HepG2 (cell line): ENCODE measurements around the gene SLIT1. TPM values are rescaled to one million over a fixed set of nuclear protein-coding genes. Genes with fewer than 3 reads are reported as not detected.

Experiments used
- CEBPB ChIP-seq: IDR thresholded peaks from 2 replicates; pipeline ENCODE4 v1.6.1; 2011; ENCODE audit warnings: low read depth, low read length, improper control_type of control experiment, borderline replicate concordance
- ETV6 ChIP-seq: sonication (generic); formaldehyde crosslinking; conservative IDR thresholded peaks from 2 replicates; pipeline ENCODE4 v1.4.0; 2020; ENCODE audit warnings: missing genetic modification reagents
- EZH2 ChIP-seq: conservative IDR thresholded peaks from 2 replicates; pipeline ENCODE4 v1.6.1; 2012; ENCODE audit warnings: mild to moderate bottlenecking, low read depth, low read length, moderate library complexity
- HDAC2 ChIP-seq: sonication (generic); formaldehyde crosslinking; IDR thresholded peaks from 2 replicates; pipeline ENCODE4 v1.4.0; 2020; ENCODE audit warnings: missing genetic modification reagents
- HNF4A ChIP-seq: sonication (generic); formaldehyde crosslinking; IDR thresholded peaks from 2 replicates; pipeline ENCODE4 v1.4.0; 2020; ENCODE audit warnings: missing genetic modification reagents
- JUNB ChIP-seq: sonication (generic); formaldehyde crosslinking; IDR thresholded peaks from 2 replicates; pipeline ENCODE4 v1.8.0; 2022; ENCODE audit warnings: missing genetic modification reagents, mild to moderate bottlenecking, borderline replicate concordance
- KDM1A ChIP-seq: IDR thresholded peaks from 2 replicates; pipeline ENCODE4 v1.6.1; 2016; ENCODE audit warnings: missing compliant biosample characterization
- KDM2A ChIP-seq: sonication (generic); formaldehyde crosslinking; IDR thresholded peaks from 2 replicates; pipeline ENCODE4 v1.4.0; 2020; ENCODE audit warnings: low read depth, missing genetic modification reagents, borderline replicate concordance
- KDM5B ChIP-seq: sonication (generic); formaldehyde crosslinking; IDR thresholded peaks from 2 replicates; pipeline ENCODE4 v1.4.0; 2020; ENCODE audit warnings: missing genetic modification reagents, mild to moderate bottlenecking, borderline replicate concordance
- MED1 ChIP-seq: sonication (generic); formaldehyde crosslinking; IDR thresholded peaks from 2 replicates; pipeline ENCODE4 v1.4.0; 2020; ENCODE audit warnings: missing genetic modification reagents
- PHF5A ChIP-seq: IDR thresholded peaks from one replicate; pipeline ENCODE4 v1.6.1; 2018; ENCODE audit warnings: low read depth, missing genetic modification reagents; ENCODE audit not compliant: unreplicated experiment
- PPARG ChIP-seq: conservative IDR thresholded peaks from 2 replicates; pipeline ENCODE4 v1.6.1; 2016; ENCODE audit warnings: missing biosample characterization, missing genetic modification reagents
- PRPF4 ChIP-seq: fragments of 200-400 bp; formaldehyde crosslinking; IDR thresholded peaks from 2 replicates; pipeline ENCODE4 v1.6.1; 2016; ENCODE audit warnings: low read length, low read depth; ENCODE audit not compliant: poor library complexity, severe bottlenecking
- RAD21 ChIP-seq: fragments of 450-650 bp; formaldehyde crosslinking; IDR thresholded peaks from 2 replicates; pipeline ENCODE4 v1.5.0; 2020; ENCODE audit warnings: mild to moderate bottlenecking
- RARA ChIP-seq: IDR thresholded peaks from 2 replicates; pipeline ENCODE4 v1.6.1; 2016; ENCODE audit warnings: missing genetic modification reagents, missing compliant biosample characterization
- SAP130 ChIP-seq: IDR thresholded peaks from 2 replicates; pipeline ENCODE4 v1.6.1; 2016; ENCODE audit warnings: low read depth
- ZKSCAN8 ChIP-seq: IDR thresholded peaks from 2 replicates; pipeline ENCODE4 v1.6.1; 2016; ENCODE audit warnings: borderline replicate concordance, missing genetic modification reagents, missing compliant biosample characterization
- ZNF124 ChIP-seq: sonication (generic); formaldehyde crosslinking; IDR thresholded peaks from 2 replicates; pipeline ENCODE4 v1.4.0; 2020; ENCODE audit warnings: missing genetic modification reagents
- ZNF337 ChIP-seq: sonication (generic); formaldehyde crosslinking; IDR thresholded peaks from 2 replicates; pipeline ENCODE4 v1.5.1; 2020; ENCODE audit warnings: missing genetic modification reagents, low read depth, mild to moderate bottlenecking, borderline replicate concordance
- ZNF451 ChIP-seq: sonication (generic); formaldehyde crosslinking; IDR thresholded peaks from 2 replicates; pipeline ENCODE4 v1.5.0; 2020; ENCODE audit warnings: mild to moderate bottlenecking, missing genetic modification reagents
- ZNF644 ChIP-seq: IDR thresholded peaks from 2 replicates; pipeline ENCODE4 v1.6.1; 2016; ENCODE audit warnings: low read depth
- polyA plus RNA-seq, 8 experiments: library from polyadenylated mRNA; depleted of rRNA in 3 of 8; stranded (reverse) in 7 of 8; unstranded in 1 of 8; fragments of >200 nt; fragmentation: Illumina TruSeq in 4 of 8; extraction: Trizol in 4 of 8; gene quantifications; 2 replicates each; pipeline versions ENCODE4 v1.2.1 to v1.2.3, GENCODE V29; 2011 to 2016; ENCODE audit warnings: low read depth in 4 of 8, missing spikeins in 1 of 8, mixed read lengths in 1 of 8; ENCODE audit not compliant: insufficient read depth in 1 of 8
- total RNA-seq, 5 experiments: library from RNA; depleted of rRNA; stranded (reverse); fragments of >200 nt; fragmentation: Illumina TruSeq; extraction: Trizol; gene quantifications; 2 replicates each; pipeline ENCODE4 v1.2.3, GENCODE V29; 2016; ENCODE audit warnings: low read depth in 1 of 5
- TF ChIP-seq, protein P1 (sequence below): sonication (generic); formaldehyde crosslinking; IDR thresholded peaks from 2 replicates; pipeline ENCODE4 v1.8.0; 2022; ENCODE audit warnings: mild to moderate bottlenecking, missing genetic modification reagents, borderline replicate concordance
- TF ChIP-seq, protein P2 (sequence below): sonication (generic); formaldehyde crosslinking; IDR thresholded peaks from 2 replicates; pipeline ENCODE4 v1.5.1; 2020; ENCODE audit warnings: mild to moderate bottlenecking, missing genetic modification reagents, borderline replicate concordance
- TF ChIP-seq, protein P3 (sequence below): sonication (generic); formaldehyde crosslinking; IDR thresholded peaks from 2 replicates; pipeline ENCODE4 v1.4.0; 2020; ENCODE audit warnings: missing genetic modification reagents, borderline replicate concordance

The SLIT1 gene
- total and polyA plus RNA-seq, 2 of the 13 experiments (the other 11 are each of a cell fraction or from before 2014, with no cell fraction given): 0.09 to 0.33 TPM

DNA sequence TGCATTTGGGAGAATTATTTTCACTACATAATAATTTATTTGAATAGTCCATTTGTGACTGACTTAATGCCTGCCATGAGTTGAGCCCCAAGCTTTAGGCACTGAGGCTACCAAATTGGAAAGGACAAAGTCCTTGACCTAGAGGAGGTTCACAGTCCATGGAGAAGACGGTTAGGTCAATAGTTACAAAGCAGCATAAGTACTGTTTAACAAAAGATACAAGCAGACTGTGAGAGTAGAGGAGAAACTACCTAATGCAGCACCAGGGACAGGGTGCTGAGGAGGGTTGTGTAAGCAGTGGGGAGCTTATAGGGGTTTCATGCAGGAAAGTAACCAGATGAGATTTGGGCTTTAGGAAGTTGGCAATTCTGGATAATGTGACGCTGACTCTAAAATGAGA, 214.4 kb downstream of the SLIT1 start (continued):
- TF ChIP-seq, protein P1, sequence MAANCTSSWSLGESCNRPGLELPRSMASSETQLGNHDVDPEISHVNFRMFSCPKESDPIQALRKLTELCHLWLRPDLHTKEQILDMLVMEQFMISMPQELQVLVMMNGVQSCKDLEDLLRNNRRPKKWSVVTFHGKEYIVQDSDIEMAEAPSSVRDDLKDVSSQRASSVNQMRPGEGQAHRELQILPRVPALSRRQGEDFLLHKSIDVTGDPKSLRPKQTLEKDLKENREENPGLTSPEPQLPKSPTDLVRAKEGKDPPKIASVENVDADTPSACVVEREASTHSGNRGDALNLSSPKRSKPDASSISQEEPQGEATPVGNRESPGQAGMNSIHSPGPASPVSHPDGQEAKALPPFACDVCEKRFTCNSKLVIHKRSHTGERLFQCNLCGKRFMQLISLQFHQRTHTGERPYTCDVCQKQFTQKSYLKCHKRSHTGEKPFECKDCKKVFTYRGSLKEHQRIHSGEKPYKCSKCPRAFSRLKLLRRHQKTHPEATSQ (CRISPR knock-in tag): peak; percentile 47; the same call in 1 of the 2 replicates
- peak; percentile 73; the same call in 1 of the 2 replicates for TF ChIP-seq HDAC2
- 0 out of 2 replicates have a peak, but pooled peaks have one; percentile 64 for TF ChIP-seq ZNF124
- TF ChIP-seq MED1: peak; percentile 68
- peak; percentile 34; the same call in 1 of the 2 replicates for TF ChIP-seq CEBPB
- TF ChIP-seq HNF4A (CRISPR knock-in tag): peak; percentile 97
- TF ChIP-seq RARA (CRISPR knock-in tag): peak; percentile 85
- TF ChIP-seq JUNB (CRISPR knock-in tag): no peak
- TF ChIP-seq ZNF644 (CRISPR knock-in tag): peak; percentile 80; the same call in 1 of the 2 replicates
- no peak for TF ChIP-seq KDM2A (CRISPR knock-in tag)
- peak; percentile 44 for TF ChIP-seq PHF5A
- TF ChIP-seq, protein P2, sequence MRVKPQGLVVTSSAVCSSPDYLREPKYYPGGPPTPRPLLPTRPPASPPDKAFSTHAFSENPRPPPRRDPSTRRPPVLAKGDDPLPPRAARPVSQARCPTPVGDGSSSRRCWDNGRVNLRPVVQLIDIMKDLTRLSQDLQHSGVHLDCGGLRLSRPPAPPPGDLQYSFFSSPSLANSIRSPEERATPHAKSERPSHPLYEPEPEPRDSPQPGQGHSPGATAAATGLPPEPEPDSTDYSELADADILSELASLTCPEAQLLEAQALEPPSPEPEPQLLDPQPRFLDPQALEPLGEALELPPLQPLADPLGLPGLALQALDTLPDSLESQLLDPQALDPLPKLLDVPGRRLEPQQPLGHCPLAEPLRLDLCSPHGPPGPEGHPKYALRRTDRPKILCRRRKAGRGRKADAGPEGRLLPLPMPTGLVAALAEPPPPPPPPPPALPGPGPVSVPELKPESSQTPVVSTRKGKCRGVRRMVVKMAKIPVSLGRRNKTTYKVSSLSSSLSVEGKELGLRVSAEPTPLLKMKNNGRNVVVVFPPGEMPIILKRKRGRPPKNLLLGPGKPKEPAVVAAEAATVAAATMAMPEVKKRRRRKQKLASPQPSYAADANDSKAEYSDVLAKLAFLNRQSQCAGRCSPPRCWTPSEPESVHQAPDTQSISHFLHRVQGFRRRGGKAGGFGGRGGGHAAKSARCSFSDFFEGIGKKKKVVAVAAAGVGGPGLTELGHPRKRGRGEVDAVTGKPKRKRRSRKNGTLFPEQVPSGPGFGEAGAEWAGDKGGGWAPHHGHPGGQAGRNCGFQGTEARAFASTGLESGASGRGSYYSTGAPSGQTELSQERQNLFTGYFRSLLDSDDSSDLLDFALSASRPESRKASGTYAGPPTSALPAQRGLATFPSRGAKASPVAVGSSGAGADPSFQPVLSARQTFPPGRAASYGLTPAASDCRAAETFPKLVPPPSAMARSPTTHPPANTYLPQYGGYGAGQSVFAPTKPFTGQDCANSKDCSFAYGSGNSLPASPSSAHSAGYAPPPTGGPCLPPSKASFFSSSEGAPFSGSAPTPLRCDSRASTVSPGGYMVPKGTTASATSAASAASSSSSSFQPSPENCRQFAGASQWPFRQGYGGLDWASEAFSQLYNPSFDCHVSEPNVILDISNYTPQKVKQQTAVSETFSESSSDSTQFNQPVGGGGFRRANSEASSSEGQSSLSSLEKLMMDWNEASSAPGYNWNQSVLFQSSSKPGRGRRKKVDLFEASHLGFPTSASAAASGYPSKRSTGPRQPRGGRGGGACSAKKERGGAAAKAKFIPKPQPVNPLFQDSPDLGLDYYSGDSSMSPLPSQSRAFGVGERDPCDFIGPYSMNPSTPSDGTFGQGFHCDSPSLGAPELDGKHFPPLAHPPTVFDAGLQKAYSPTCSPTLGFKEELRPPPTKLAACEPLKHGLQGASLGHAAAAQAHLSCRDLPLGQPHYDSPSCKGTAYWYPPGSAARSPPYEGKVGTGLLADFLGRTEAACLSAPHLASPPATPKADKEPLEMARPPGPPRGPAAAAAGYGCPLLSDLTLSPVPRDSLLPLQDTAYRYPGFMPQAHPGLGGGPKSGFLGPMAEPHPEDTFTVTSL (CRISPR knock-in tag): peak; percentile 86; the same call in 1 of the 2 replicates
- TF ChIP-seq RAD21 (CRISPR knock-in tag): no peak
- TF ChIP-seq KDM5B (CRISPR knock-in tag): no peak
- no peak for TF ChIP-seq PRPF4
- TF ChIP-seq KDM1A (CRISPR knock-in tag): peak; percentile 23; the same call in 1 of the 2 replicates
- no peak for TF ChIP-seq ETV6 (CRISPR knock-in tag)
- TF ChIP-seq ZNF337 (CRISPR knock-in tag): no peak
- TF ChIP-seq ZKSCAN8 (CRISPR knock-in tag): 0 out of 2 replicates have a peak, but pooled peaks have one; percentile 19
- TF ChIP-seq EZH2: no peak
- peak; percentile 63; the same call in 1 of the 2 replicates for TF ChIP-seq SAP130 (CRISPR knock-in tag)
- TF ChIP-seq ZNF451 (CRISPR knock-in tag): no peak
- TF ChIP-seq PPARG (CRISPR knock-in tag): peak; percentile 52; the same call in 1 of the 2 replicates
- TF ChIP-seq, protein P3, sequence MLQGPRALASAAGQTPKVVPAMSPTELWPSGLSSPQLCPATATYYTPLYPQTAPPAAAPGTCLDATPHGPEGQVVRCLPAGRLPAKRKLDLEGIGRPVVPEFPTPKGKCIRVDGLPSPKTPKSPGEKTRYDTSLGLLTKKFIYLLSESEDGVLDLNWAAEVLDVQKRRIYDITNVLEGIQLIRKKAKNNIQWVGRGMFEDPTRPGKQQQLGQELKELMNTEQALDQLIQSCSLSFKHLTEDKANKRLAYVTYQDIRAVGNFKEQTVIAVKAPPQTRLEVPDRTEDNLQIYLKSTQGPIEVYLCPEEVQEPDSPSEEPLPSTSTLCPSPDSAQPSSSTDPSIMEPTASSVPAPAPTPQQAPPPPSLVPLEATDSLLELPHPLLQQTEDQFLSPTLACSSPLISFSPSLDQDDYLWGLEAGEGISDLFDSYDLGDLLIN (CRISPR knock-in tag): no peak
